GM21423 (cell line): ENCODE results near the gene B3GAT3.
"Not testable (repeated sequence)": the region's sequence is repeated elsewhere in the genome, so short reads cannot be mapped to it uniquely, and the experiment has no call there.

Source experiments
- ATAC-seq: cut with Tn5 transposase; IDR thresholded peaks from one replicate; pipeline ENCODE4 v1.9.1; 2021; ENCODE audit warnings: mild to moderate bottlenecking, moderate library complexity; ENCODE audit not compliant: unreplicated experiment

B3GAT3 gene

DNA sequence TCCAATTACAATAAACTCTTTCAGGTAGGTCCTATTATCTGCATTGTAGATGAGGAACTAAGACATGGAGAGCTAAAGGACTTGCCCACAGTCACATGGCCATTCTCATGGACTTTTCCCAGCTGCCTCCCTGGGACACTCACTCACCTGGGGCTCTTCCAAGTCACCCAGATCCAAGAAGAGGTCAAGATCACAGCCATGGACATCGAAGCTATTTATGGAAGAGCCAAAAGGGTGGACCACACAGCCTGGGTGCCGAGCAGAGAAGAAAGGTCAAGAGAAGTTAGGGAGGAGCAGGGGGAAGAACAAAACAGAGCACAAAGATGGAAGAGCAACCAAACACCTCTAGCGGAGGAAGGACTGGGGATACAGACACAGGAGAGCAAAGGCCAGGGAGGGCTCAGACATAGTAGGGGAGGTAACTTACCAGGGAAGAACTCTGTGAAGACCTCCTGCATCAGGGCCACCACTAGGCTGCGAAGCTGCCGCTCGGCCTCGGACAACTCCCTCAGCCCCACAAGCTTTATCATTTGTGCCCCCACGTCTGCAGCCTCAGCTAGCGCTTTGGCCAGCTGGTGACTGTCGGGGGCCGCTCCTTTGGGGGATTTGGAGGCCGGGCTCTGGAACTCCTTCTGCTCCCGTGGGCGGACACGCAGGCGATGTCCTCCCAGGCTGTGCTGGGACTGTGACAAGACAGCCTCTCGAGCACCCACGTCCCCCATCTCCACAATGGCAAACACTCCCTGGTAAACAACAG, 40.6 kb downstream of the B3GAT3 start:
- ATAC-seq = no peak

DNA sequence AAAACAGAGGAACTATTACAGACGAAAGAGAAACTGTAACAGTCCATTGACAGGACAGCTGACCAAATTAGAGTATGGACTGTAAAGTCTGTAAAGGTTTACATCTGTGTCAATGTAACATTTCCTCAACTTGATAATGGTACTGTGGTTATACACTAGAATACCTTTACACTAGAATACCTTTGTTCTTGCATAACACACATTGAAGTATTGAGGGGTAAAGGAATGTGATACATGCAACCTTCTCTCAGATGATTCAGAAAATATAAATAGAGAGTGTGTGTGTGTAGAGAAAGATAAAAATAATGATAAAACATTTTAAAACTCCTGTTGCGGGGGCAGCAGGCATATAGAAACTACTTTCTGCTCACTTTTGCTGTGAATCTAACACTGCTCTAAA, 42.5 kb downstream of the B3GAT3 start:
- no peak for ATAC-seq

DNA sequence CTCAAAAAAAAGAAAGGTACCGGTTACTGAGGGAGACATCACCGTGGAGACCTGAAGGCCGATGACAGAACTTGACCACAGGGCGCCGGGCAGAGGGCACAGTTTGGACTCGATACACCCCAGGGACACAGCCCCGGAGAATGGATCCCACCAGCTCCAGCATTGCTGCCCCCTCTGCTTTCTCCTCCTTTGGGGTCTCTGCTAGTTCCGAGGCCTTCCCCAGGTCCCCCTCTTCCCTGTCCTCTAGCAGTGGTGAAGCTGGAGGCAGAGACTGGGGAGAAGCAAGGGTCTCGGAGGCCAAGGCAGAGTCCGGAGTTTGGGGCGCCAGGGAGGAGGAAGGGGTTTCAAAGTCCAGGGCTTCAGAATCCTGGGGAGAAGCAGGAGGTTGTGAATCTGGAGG, 43.2 kb downstream of the B3GAT3 start:
- no peak for ATAC-seq

DNA sequence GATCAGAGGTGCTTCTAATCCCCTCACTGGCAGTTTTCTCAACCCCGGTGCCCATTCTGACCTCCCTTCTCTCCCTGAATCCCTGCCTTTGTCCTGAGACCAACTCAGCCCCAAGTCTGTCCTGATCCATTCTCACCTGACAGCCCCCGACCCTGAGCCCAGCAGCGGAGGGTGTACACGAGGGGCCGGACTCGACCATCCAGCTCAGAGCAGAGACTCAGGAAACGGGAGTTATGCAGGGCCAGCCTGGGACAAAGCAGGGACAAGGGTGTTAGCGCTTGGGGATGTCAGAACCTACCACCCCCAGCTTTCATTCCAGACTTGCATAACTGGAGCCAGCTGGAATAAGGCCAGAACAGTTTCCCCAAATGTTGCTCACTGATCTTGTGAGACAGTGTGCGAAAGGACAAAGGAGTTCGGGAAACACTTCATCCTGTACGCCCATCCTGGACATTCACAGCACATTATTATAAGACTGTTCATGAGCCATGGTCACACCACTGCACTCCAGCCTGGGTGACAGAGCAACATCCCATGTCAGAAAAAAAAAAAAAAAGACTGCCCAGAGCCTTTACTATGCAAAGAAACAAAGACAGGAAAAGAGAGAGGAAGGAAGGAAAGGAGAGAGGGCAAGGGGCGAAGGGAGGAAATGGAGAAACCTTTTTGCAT, 44.6 kb downstream of the B3GAT3 start:
- no peak for ATAC-seq

DNA sequence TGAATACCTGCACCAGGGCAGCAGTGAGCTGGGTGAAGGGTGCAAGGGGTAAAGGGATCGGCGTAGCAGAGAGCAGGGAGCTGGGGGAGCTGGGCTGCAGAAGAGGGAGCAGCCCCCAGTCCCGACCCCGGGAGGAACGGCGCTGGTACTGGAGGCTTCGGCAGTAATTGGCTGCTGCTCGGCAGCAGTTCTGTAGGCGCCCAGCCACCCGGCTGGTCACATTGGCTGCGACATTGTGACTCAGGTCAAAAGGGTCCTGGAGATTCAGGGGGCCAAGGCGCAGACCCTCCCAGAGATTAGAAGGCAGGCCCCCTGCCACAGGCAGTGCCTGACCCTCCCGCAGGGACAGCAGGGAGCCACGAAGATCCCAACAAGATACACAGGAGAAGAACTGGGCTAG, 45.9 kb downstream of the B3GAT3 start:
- no peak for ATAC-seq

DNA sequence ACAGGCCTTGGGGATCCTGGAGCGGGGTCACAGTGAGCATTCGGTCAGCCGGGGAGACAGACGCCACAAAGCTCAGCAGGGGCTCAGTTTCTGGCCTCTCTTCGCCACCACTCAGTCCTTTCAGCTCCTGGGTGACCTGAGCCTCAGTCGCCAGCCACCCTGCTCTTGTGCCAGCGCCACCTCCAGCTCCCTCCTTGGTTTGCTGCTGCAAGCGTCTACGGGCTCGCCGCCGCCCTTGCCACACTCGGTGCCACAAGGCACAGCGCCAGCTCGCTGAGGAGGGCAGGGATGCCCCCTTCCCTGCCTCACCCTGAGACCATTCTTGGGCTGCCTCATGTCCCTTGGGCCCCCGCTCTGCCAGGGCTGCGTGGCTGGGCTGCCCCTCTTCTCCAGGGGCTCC, 46.6 kb downstream of the B3GAT3 start:
- no peak for ATAC-seq

DNA sequence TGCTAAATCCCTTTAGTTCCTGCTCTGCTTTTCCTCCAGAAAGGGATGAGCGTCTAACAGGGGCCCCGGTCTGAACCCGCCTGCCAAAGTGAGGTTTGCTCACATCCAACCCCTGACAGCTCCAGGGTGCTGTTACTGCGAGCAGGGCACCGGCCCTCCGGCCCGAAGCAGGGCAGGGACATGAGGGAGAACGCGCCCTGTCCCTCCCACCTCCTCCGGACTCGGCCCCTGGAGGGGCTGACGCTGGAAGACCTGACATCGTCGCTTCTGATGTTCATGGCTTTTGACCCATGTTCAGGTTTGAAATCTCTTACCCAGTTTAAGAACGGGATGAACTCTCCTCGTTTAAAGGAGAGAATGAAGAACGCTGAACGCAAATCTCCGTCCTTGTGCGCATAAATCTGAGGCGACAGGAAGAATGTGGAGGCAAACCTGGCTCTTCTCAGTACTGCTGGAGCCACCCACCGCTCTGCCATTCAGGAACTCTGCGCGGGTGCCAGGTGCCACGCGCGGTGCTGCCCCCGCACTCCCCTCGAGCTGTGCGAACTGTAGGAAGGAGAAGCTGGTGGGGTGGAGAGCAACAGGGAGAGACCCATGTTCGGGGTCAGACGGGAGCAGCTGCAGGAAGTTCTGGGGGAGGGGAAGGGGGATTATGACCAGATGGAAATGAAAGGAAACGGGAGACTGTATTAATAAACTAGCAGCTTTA, 47.3 kb downstream of the B3GAT3 start:
- ATAC-seq = no peak

DNA sequence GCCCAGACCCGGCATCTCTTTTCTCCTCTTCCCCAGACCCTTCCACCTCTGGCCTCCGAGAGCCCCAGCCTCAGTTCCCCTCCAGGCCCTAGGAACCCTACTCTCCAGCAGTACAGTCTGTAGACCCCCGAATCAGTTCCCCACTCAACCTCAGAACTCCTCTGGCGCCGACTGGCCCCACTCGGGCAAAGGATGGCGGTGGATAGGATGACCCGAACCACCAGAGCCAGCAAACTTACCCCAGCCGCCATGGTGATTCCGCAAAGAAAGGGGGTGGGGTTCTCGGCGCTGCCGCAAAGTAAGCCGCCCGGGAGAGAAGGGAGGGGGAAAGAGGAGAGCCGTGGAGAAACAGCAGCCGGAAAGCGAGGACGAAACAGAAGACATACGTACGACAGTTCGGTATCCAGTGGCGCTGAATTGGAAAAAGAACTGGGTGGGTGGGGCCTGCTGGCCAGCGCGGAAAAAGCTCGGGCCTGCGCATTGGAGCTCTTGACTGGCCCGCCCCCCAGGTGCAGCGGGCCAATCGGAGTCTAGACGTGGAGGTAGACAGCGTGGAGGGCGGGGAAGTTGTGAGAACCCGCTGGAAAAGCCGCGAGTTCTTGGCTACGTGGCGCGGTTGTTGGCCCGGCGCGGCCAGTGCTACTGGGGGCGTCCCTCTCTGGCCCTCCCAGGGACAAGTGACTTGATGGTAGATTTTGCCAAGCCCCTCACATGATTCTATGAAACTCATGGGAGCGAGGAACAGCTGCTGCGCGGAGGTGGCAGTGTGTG, 48.0 kb downstream of the B3GAT3 start, which contains the start of gene EEF1G:
EEF1G (minus strand) TSS at position 300 of the 771 bp plus-strand sequence; CDS start at position 251, 49 bp downstream.
- ATAC-seq = peak; percentile 92

DNA sequence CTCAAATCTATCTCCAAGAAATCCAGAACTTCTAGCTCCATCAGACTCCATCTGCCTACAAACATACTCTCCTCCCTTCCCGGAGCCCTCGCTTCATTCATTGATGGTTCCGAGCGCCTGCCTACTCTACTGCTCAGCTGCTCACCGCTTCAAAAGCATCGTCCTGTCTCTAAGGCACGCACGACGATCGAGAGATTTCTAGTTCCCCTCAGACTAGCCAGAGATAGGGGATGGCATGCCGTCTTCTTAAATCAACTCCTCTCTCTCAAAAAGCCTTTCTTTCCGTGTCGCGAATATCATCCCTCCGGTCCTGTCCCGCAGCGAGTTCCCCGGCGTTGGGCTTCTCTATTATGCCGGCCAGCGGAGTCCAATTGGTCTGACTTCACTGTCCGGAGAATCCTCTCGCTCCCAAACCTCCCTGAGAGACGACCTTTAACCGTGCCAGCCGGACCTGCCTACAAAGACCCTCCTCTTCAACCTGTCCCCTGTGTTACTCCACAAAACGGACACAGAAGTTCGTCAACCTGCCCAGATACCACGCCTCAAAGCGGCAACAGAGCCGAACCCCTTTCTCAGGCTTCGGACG, 48.7 kb downstream of the B3GAT3 start:
- ATAC-seq = no peak

DNA sequence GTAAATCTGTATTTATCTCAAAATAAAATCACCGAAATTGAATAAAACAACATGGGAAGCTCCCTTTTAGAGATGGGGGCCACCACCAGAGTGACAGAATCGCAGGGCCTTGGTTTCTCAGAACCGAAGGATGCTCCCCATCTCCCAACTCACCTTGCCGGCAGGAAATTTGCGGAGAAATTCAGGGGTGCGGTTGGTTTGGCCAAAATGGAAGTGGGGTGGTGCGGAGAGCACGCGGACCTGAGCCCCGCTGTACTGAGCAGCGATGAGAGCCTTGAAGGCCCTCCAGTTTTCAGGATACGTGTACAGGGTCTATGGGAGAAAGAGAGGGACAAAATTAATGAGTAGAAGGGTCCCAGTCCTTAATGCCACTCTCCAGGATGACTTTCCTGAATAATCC, 49.4 kb downstream of the B3GAT3 start:
- no peak for ATAC-seq

DNA sequence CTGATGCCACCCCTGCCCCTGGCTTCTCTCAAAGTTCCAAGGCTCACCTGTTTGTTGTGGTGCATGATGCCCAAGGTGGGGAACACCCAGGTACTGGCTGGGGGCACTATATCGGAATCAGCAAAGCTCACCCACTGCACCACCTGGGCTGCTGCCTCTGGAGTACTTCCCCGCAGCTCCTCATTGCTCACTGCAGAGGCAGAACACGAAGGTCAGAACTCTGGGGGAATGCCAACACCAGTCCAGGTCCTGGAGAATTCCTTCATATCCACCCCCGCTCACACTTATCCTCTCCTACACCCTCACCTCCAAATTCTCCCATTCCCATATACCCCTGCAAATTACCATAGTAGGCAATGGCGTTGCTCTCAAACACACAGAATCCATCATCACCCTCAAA, 50.3 kb downstream of the B3GAT3 start:
- ATAC-seq = not testable (repeated sequence)

DNA sequence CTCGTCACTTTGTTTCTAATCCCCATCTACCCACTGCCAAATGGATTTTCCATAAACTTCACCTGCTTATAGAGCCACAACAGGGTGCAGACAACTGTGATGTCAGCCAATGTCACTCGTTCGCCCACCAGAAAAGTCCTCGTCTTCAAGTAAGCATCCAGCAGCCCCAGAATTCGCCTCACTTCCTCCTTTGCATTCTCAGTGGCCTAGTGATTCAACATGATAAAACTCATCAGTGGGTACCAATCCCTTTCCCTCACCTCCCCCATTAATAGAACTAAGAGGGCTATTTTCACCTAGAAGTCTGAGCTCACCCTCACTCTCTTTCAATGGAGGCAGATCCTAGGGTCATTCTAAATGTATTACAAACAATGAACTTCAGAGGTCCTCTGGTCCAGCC, 50.9 kb downstream of the B3GAT3 start:
- not testable (repeated sequence) for ATAC-seq

DNA sequence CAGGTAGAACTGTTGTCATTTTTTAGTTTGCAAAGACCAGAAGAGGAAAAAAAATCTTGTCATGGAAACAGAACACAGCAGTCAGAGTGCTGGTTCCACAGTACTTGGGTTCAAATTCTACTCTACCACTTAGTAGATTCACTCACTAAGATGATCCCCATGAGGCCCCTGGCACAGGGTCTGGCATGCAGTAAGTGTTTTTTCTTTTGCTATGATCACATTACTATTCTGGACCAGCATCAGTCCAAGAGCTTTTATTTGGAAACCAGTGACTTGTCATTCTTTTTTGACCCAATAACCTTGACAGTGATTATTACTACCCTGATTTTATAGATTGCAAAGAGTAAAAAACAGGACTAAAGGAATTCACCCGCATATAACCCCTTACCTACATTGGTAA, 52.2 kb downstream of the B3GAT3 start:
- ATAC-seq = no peak

DNA sequence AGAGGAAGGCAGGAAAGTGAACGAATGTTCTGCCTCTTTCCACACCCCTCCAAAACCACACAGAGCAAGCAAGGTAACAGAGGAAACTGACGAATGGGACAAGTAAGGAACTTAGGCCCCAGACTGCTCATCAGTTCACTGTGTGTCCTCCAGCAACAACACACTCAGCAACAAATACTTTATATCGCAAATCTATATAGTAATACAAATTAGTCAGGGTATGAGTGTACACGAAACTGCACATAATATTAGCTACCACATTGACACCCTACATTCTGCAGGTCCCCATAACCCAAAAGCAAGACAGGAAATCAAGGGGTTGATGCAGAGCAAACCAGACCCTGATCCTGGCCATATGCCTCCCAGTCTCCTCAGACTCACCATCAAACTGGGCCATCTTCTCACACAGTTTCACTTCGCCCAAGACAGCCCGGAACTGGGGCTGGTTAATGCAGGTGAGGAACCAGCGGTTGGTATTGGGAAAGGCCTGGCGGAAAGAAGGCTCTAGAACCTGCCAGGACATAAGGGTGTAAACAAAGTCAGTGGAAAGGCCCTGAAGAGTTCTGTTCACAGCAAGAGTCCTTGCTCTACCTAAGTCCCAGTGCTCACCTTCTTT, 54.7 kb downstream of the B3GAT3 start:
- no peak for ATAC-seq

DNA sequence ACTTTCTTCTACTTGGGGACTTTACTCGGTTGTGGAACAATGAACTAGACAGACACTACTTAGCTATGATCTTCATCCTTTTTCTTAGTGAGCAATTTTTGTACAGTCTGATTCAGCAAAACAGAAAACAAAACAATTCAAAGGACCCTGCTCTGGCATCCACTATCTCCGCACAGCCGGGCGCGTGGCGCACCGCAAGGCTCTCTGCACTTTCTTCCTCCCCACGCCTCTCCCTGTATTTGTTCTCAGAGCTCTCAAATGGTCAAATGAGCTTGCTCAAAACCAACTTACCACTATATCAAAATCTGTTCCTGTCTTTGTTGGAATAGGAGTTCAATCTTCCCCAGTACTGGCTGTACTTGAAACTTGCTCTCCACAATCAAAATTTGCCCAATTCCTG, 55.5 kb downstream of the B3GAT3 start:
- no peak for ATAC-seq
